HepG2 (cell line): ENCODE data around the gene P4HA1. TPM values are rescaled to one million over a fixed set of nuclear protein-coding genes. Genes with fewer than 3 reads are reported as not detected.
A peak's percentile ranks its signal among the peaks of the same experiment; 100 is the strongest.

ENCODE experiments used
- ATF7 ChIP-seq, 2 experiments: fragments of 450-650 bp in 1 of 2; sonication (generic) in 1 of 2; formaldehyde crosslinking in 1 of 2; IDR thresholded peaks; 2 replicates each; pipeline versions ENCODE4 v1.4.0 to v1.6.1; 2016 to 2020; ENCODE audit warnings: antibody characterized with exemption in 1 of 2, mild to moderate bottlenecking in 1 of 2, missing genetic modification reagents in 1 of 2
- CCAR2 ChIP-seq: fragments of 200-400 bp; formaldehyde crosslinking; optimal IDR thresholded peaks from 2 replicates; pipeline ENCODE3; 2018; ENCODE audit warnings: low read depth, mild to moderate bottlenecking, low read length, moderate library complexity
- EED ChIP-seq: sonication (generic); formaldehyde crosslinking; IDR thresholded peaks from 2 replicates; pipeline ENCODE4 v1.5.0; 2020; ENCODE audit warnings: mild to moderate bottlenecking, missing genetic modification reagents
- HINFP ChIP-seq: sonication (generic); formaldehyde crosslinking; IDR thresholded peaks from 2 replicates; pipeline ENCODE4 v1.4.0; 2020; ENCODE audit warnings: low read depth, mild to moderate bottlenecking, missing genetic modification reagents
- JDP2 ChIP-seq: sonication (generic); formaldehyde crosslinking; IDR thresholded peaks from 2 replicates; pipeline ENCODE4 v1.8.1; 2022; ENCODE audit warnings: missing genetic modification reagents, borderline replicate concordance
- JUNB ChIP-seq: sonication (generic); formaldehyde crosslinking; IDR thresholded peaks from 2 replicates; pipeline ENCODE4 v1.8.0; 2022; ENCODE audit warnings: missing genetic modification reagents, mild to moderate bottlenecking, borderline replicate concordance
- MTA1 ChIP-seq: sonication (generic); formaldehyde crosslinking; IDR thresholded peaks from 2 replicates; pipeline ENCODE4 v1.4.0; 2020; ENCODE audit warnings: missing genetic modification reagents, mild to moderate bottlenecking, borderline replicate concordance
- MXD4 ChIP-seq: IDR thresholded peaks from 2 replicates; pipeline ENCODE4 v1.6.1; 2016; ENCODE audit warnings: mild to moderate bottlenecking, missing biosample characterization, missing genetic modification reagents
- RBM39 ChIP-seq: fragments of 200-400 bp; formaldehyde crosslinking; IDR thresholded peaks from one replicate; pipeline ENCODE4 v1.6.1; 2018; ENCODE audit warnings: antibody characterized with exemption, mild to moderate bottlenecking, low read depth, low read length; ENCODE audit not compliant: poor library complexity, severe bottlenecking
- RFX1 ChIP-seq: fragments of 450-650 bp; IDR thresholded peaks from 2 replicates; pipeline ENCODE4 v1.6.1; 2017
- SNAPC2 ChIP-seq: sonication (generic); formaldehyde crosslinking; IDR thresholded peaks from 2 replicates; pipeline ENCODE4 v1.8.1; 2022; ENCODE audit warnings: mild to moderate bottlenecking, missing genetic modification reagents
- ZBTB40 ChIP-seq, 2 experiments: fragments of 450-650 bp in 1 of 2; sonication (generic) in 1 of 2; formaldehyde crosslinking in 1 of 2; IDR thresholded peaks; 2 replicates each; pipeline versions ENCODE4 v1.6.1 to v1.8.0; 2016 to 2022; ENCODE audit warnings: antibody characterized with exemption in 1 of 2, mild to moderate bottlenecking in 1 of 2, missing genetic modification reagents in 1 of 2
- ZNF282 ChIP-seq: fragments of 450-650 bp; IDR thresholded peaks from 2 replicates; pipeline ENCODE4 v1.6.1; 2018; ENCODE audit not compliant: partially characterized antibody
- ZNF468 ChIP-seq: sonication (generic); formaldehyde crosslinking; IDR thresholded peaks from 2 replicates; pipeline ENCODE4 v1.8.0; 2022; ENCODE audit warnings: mild to moderate bottlenecking, moderate library complexity, missing genetic modification reagents
- polyA plus RNA-seq, 8 experiments: library from polyadenylated mRNA; depleted of rRNA in 3 of 8; stranded (reverse) in 7 of 8; unstranded in 1 of 8; fragments of >200 nt; fragmentation: Illumina TruSeq in 4 of 8; extraction: Trizol in 4 of 8; gene quantifications; 2 replicates each; pipeline versions ENCODE4 v1.2.1 to v1.2.3, GENCODE V29; 2011 to 2016; ENCODE audit warnings: low read depth in 4 of 8, missing spikeins in 1 of 8, mixed read lengths in 1 of 8; ENCODE audit not compliant: insufficient read depth in 1 of 8
- total RNA-seq, 5 experiments: library from RNA; depleted of rRNA; stranded (reverse); fragments of >200 nt; fragmentation: Illumina TruSeq; extraction: Trizol; gene quantifications; 2 replicates each; pipeline ENCODE4 v1.2.3, GENCODE V29; 2016; ENCODE audit warnings: low read depth in 1 of 5
- TF ChIP-seq, protein P1 (sequence below): sonication (generic); formaldehyde crosslinking; conservative IDR thresholded peaks from 2 replicates; pipeline ENCODE4 v1.4.0; 2020; ENCODE audit warnings: missing genetic modification reagents

The P4HA1 gene
- total and polyA plus RNA-seq, 2 of the 13 experiments (the other 11 are each of a cell fraction or from before 2014, with no cell fraction given): 63.1 to 196 TPM

DNA sequence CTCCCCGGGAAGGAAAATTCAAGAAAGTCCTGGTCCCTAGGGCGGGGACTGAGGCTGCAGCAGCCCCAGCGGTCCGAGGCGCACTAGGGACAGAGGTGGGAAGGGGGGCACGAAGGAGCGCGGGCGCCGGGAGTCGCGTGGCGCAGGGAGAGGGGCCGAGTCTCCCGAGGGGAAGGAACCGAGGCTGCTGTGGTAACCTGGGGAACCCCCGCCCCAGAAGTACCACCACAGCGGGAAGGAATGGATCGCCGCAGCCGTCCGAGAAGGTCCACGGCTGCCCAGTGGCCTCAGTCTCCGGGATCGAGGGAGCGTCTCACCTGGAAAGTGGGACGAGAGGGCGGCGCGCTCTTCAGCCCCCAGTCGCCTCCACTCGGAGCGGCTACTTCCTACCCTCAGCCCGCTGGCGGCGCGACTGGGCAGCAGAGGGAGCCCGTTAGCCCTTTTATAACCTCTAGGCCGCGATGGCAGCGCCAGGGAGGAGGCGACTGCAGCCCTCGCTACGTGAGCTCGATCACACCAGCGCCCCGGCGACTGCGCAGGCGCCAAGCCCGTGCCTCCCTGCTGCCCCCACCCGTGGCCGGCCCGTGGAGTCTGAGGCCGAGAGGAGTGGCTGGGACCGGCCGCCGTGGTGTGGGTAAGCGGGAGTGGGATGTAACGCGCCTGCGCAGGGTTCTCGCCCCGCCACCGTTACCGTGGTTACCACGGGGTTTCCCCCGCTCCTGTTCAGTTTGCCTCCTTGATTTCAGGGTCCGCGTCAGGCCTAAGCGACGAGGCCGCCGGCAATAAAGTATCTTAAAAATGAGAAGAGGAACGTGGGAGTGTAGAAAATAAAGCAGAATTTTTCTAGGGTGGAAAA is at the start of gene P4HA1 (continued):
- TF ChIP-seq, protein P1, sequence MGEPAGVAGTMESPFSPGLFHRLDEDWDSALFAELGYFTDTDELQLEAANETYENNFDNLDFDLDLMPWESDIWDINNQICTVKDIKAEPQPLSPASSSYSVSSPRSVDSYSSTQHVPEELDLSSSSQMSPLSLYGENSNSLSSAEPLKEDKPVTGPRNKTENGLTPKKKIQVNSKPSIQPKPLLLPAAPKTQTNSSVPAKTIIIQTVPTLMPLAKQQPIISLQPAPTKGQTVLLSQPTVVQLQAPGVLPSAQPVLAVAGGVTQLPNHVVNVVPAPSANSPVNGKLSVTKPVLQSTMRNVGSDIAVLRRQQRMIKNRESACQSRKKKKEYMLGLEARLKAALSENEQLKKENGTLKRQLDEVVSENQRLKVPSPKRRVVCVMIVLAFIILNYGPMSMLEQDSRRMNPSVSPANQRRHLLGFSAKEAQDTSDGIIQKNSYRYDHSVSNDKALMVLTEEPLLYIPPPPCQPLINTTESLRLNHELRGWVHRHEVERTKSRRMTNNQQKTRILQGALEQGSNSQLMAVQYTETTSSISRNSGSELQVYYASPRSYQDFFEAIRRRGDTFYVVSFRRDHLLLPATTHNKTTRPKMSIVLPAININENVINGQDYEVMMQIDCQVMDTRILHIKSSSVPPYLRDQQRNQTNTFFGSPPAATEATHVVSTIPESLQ (CRISPR knock-in tag): no peak; the same call in 1 of the 2 replicates
- peak; percentile 46; the same call in 1 of the 2 replicates for TF ChIP-seq EED (CRISPR knock-in tag)
- TF ChIP-seq ZBTB40 (IDR thresholded peaks at IDR 0.05): no peak
- TF ChIP-seq ZBTB40 (CRISPR knock-in tag; IDR thresholded peaks at IDR 0.05): peak; percentile 58; the same call in 1 of the 2 replicates
- TF ChIP-seq JDP2 (CRISPR knock-in tag): no peak; the same call in 1 of the 2 replicates
- TF ChIP-seq MXD4 (CRISPR knock-in tag): no peak; the same call in 1 of the 2 replicates
- no peak for TF ChIP-seq CCAR2
- no peak; the same call in 1 of the 2 replicates for TF ChIP-seq JUNB (CRISPR knock-in tag)
- peak; percentile 98 for TF ChIP-seq MTA1 (CRISPR knock-in tag)
- no peak for TF ChIP-seq ZNF282
- peak; percentile 85 for TF ChIP-seq RFX1
- TF ChIP-seq RBM39: peak; percentile 98
- peak; percentile 82 for TF ChIP-seq HINFP (CRISPR knock-in tag)
- TF ChIP-seq ATF7 (IDR thresholded peaks at IDR 0.05): no peak
- TF ChIP-seq ATF7 (CRISPR knock-in tag; IDR thresholded peaks at IDR 0.05): no peak
- no peak for TF ChIP-seq ZNF468 (CRISPR knock-in tag)
- TF ChIP-seq SNAPC2: no peak; the same call in 1 of the 2 replicates
